OCI-M2 (cell line): Measurements from ENCODE around the gene PRPSAP1.

Experiments used
- DNase-seq: peaks from one replicate; lab custom pipeline; 2025; ENCODE audit not compliant: unreplicated experiment; lab: John Stamatoyannopoulos, UW

The PRPSAP1 gene

GRCh38 chr17:76383546-76384221 lies 30.0 kb upstream of the PRPSAP1 start:
- DNase-seq: no peak

DNA sequence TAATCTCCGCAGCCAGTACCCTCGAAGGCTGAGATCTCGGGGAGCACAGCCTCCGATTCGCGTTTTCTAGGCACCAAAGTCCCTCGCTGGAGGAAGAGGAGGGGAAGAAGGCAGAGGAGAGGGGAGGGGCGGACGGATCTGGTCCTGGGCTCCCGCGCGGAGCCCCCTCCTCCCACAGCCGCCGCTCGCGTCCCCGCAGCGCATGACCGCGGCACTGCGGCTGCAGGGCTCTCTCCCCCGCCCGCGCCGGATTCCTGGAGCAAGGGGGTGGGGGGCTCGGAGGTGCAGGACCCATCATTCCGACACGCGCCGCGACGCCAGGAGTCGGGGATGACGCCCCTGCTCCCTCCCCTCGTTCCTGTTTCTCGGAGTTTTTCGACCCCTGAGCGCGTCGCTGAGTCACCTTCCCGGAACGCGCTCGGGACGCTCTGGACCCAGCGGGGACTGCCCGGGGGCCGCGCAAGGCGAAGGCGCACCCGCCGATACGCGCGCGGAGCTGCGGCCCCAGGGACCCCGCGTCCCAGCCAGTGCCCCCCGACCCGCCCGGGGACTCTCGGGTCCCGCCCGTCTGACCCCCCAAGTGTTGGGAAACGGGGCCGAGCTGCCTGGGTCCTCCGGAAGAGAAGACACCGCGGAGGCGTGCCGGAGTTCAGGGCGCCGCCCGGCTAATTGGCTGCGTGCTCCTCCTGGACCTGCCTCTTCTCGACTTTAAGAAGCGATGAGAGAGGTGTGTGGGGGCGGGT lies 29.3 kb upstream of the PRPSAP1 start:
- no peak for DNase-seq

GRCh38 chr17:76382351-76382802 lies 28.7 kb upstream of the PRPSAP1 start:
- no peak for DNase-seq

DNA sequence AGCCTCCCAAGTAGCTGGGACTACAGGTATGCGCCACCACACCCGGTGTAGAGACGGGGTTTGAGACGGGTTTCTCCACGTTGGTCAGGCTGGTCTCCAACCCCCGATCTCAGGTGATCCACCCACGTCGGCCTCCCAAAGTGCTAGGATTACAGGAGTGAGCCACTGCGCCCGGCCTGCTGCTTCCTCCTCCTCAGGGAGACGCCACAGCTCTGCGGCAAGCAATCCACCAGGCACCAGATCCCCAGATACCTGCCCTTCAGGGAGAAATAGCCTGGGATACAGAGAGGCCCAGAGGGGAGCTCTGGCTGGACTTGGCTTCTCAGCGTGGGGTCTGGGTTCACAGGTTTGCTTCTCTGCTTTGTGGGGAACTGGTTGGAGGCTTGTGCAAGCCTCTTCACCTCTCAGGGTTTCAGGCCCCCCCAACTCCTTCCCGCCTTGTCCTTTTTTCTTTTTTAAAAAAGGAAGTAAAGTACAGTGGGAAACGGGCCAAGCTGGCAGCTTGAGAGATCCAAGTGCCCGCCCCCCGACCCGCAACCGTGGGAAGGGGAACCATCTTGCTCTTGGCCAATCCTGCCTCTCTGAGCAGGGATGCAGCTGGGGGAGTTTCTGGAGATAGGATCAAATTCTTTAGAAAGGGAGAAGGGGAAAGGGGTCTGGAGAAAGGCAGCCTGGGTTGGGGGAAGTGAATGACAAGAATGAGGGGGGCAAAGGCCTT lies 28.1 kb upstream of the PRPSAP1 start:
- no peak for DNase-seq

- DNase-seq: no peak
Measured at GRCh38 chr17:76379646-76380376, 26.1 kb upstream of the PRPSAP1 start.

GRCh38 chr17:76379275-76379641 lies 25.5 kb upstream of the PRPSAP1 start:
- DNase-seq: no peak

- DNase-seq: no peak
Measured at GRCh38 chr17:76378548-76379274, 25.0 kb upstream of the PRPSAP1 start.

- DNase-seq: no peak
Measured at GRCh38 chr17:76376318-76377133, 22.8 kb upstream of the PRPSAP1 start.

DNA sequence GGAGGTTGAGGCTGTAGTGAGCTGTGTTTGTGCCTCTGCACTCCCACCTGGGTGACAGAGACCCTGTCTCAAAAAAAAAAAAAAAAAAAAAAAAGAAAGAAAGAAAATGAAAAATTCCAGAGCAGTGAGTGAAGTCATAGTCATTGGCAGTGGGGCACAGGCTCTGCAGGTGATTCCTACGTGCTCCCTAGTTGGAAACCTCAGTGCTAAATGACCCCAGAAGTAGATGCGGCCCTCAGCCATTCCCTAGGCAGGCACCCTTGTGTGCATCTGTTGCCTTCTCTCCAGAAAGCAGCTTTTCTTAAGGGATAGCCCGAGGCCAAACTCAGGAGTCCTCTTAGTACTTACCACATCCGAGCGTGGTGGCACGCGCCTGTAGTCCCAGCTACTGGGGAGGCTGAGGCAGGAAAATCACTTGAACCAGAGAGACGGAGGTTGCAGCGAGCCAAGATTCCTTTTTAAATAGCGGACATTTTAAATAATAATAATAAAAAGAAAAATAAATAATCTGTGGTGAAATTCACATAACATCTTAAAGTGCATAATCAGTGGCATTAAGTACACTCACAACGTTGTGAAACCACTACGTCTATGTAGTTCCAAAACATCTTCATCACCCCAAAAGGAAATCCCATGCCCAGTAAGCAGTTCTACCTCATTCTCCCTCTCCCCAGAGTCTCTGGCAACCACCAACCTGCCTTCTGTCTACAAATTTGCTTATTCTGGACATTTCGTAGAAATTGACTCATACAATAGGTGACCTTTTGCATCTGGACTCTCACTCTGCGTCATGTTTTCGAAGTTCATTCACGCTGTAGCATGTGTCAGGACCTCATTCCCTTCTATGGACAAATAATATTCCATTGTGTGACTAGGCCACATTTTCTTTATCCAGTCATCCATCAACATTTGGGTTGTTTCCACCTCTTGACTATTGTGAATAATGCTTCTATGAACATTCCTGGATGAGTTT lies 18.2 kb upstream of the PRPSAP1 start:
- DNase-seq: no peak

DNA sequence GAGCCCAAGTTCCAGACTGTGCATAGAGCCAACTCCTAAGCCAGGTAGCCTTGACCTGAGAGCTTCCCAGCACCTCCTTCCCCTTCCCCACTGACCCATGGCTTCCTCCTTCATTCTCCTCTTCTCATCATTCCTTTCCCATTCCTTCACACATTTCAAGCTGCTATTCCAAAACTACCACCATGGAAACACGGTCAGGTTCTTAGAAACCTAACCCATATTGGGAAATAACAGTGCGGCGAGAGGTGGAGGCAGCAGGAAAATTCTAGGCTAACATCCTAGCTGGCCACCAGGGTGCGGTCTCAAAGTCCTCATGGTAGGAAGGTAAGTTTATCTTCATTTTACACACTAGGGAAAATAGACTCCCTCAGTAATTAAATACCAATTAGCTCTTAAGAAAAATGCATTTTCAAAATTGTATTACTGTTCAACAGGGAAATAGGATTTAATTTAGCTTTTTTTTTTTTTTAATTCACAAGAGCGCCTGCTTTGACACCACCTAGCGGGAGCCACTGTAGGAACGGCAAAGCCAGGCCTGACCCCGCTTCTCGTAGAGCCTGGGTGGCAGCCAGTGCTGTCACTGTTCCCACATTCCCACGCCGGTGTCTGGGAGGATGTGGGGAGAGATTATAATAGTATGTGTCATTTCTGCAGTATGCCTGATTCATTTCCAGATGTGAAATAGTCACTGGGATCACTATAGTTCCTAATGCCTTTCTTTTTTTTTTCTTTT lies 16.7 kb upstream of the PRPSAP1 start:
- DNase-seq: no peak

DNA sequence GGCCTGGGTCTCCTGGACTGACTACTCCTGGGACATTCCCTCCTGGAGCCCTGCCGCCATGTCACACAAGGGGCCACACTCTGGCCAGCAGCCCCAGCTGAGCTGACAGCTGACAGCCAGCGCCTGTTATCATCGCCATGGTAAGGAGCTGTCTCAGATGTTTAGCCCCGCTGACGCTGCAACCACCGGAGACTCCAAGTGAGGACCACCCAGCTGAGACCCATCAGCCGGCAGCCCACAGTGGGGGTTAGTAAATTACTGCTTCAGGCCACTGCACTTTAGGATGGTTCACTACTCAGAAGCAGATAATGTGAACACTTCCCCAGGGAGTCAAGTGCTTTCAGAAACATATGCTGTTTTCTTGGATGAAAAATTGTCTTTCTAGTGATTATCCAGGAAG lies 16.1 kb upstream of the PRPSAP1 start:
- no peak for DNase-seq

GRCh38 chr17:76369379-76369778 lies 15.7 kb upstream of the PRPSAP1 start:
- DNase-seq: no peak

GRCh38 chr17:76368545-76368944 lies 14.8 kb upstream of the PRPSAP1 start:
- no peak for DNase-seq

DNA sequence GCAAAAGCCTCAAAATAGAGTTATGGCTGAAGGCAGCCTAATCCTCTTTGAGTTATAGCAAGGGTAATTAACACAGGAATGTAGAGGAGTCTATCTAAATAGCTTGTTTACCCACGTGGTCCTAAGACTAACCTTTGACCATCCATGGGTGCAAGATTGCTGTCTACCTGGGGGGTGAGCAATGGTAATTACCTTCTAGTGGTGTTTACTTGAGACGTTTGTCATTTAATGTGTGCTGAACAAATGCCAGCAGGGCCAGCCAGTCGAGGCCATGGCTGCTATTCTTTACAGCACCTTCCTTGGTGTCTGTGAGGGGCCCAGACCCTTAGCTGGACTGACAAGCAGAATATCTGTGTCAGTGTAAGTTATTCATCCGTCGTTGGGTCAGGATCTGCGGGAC lies 13.9 kb upstream of the PRPSAP1 start:
- no peak for DNase-seq

DNA sequence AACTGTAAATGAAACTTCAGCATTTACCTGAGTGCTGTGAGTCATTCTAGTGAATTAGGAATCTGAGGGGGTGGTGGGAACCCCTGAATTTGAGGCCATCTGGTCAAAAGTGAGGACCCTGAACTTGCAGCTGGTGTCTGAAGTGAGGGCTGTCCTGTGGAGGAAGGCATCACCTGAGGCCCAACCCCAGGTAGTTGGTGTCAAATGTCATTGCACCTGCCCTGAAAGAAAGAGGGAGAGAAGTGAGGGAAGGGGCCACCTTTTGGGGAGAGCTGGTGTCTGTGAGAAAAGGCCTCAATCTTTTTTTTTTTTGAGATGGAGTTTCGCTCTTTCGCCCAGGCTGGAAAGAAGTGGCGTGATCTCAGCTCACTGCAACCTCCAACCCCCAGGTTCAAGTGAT lies 12.5 kb upstream of the PRPSAP1 start:
- no peak for DNase-seq

- no peak for DNase-seq
Measured at GRCh38 chr17:76365256-76365903, 11.7 kb upstream of the PRPSAP1 start.

DNA sequence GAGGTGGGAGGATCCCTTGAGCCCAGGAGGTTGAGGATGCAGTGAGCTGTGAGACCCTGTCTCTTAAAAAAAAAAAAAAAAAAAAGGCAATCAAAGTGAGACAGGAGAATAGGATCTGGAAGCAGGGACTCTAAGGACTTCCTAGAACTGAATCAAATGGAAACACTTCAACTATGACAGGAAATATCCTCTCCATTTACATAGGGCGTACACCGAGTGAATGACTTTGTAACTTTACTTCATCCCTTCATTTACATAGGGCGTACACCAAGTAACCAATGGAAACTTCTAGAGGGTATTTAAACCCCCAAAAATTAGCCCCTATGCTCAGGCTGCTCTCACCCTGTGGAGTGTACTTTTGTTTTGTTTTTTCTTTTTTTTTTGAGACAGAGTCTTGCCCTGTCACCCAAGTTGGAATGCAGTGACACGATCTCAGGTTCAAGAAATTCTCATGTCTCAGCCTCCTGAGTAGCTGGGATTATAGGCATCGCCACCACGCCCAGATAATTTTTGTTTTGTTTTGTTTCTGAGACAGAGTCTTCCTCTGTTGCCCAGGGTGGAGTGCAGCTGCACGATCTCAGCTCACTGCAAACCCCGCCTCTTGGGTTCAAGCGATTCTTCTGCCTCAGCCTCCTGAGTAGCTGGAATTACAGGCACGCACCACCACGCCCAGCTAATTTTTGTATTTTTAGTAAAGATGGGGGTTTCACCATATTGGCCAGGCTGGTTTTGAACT lies 9.6 kb upstream of the PRPSAP1 start:
- no peak for DNase-seq
